Measurements from ENCODE around the gene MLPH. TPM values are rescaled to one million over a fixed set of nuclear protein-coding genes. Genes with fewer than 3 reads are reported as not detected.

MLPH gene
- polyA plus RNA-seq, 1 of the 3 experiments (the other 2 are of a cell fraction): 93.6 TPM

- Histone ChIP-seq H3K4me3 (ENCODE audit: low read depth in 2 of 2, low read length in 1 of 2) (no peak overlapping the region), H4K20me1 (ENCODE audit: insufficient read depth) (no peaks in the 10 kb centered on the region), H3K4me1 (ENCODE audit: control insufficient read depth in 1 of 2, insufficient read depth in 2 of 2, low read depth in 1 of 2, low read length in 1 of 2) (peaks cover 0 to 3% of the 10 kb centered on the region in 2 experiments; a peak in 1 of 4 replicates), H3K4me2 (no peak overlapping the region), H3F3A (replicated peaks; ENCODE audit: insufficient read depth) (no peaks in the 10 kb centered on the region), H3K9me3 (no peaks in the 10 kb centered on the region), H3K9me2 (no peaks in the 10 kb centered on the region), H3K36me3 (replicated peaks in 1 of 2; ENCODE audit: control insufficient read depth in 1 of 2, insufficient read depth in 2 of 2, low read length in 1 of 2) (no peaks in the 10 kb centered on the region), H3K27ac (ENCODE audit: low read depth in 2 of 2, low read length in 1 of 2) (no peak overlapping the region), H2AFZ (ENCODE audit: low read depth) (no peak overlapping the region), H3K9ac (no peak overlapping the region), H3K27me3 (ENCODE audit: insufficient read depth) (no peaks in the 10 kb centered on the region), H3K79me2 (ENCODE audit: insufficient read depth) (no peaks in the 10 kb centered on the region)
- CTCF ChIA-PET: interaction anchor here (0.9 to 5.1 kb wide), 4 partner anchors 9 to 659 kb away, joined by 3 to 31 read pairs (median 4); no protein-coding TSS in a partner anchor
- POLR2A ChIA-PET: no interaction called here
- TF ChIP-seq USF1 (IDR thresholded peaks at IDR 0.05; ENCODE audit: borderline replicate concordance, low read depth): no peak
- no peak for TF ChIP-seq FOXJ3 (CRISPR knock-in tag; IDR thresholded peaks at IDR 0.05)
- TF ChIP-seq POLR2AphosphoS5 (IDR thresholded peaks at IDR 0.05; ENCODE audit: low read depth, low read length): no peak
- no peak for TF ChIP-seq TCF12 (IDR thresholded peaks at IDR 0.05)
- TF ChIP-seq RCOR1 (IDR thresholded peaks at IDR 0.05; ENCODE audit: low read length): no peak
- TF ChIP-seq ZBTB33 (IDR thresholded peaks at IDR 0.05; ENCODE audit: borderline replicate concordance, low read depth): no peak
- no peak for TF ChIP-seq PBX3 (IDR thresholded peaks at IDR 0.05)
- TF ChIP-seq JUND (IDR thresholded peaks at IDR 0.05): no peak
- no peak for TF ChIP-seq EZH2phosphoT487 (IDR thresholded peaks at IDR 0.05; ENCODE audit: borderline replicate concordance, low read depth)
- TF ChIP-seq REST (IDR thresholded peaks at IDR 0.05; ENCODE audit: low read depth, low read length): no peak
- TF ChIP-seq TAF1 (IDR thresholded peaks at IDR 0.05; ENCODE audit: borderline replicate concordance, low read depth, low read length): no peak
- no peak for TF ChIP-seq CTCF (IDR thresholded peaks at IDR 0.05)
- no peak for TF ChIP-seq RXRA (IDR thresholded peaks at IDR 0.05; ENCODE audit: borderline replicate concordance, low read depth)
- no peak for TF ChIP-seq YY1 (IDR thresholded peaks at IDR 0.05; ENCODE audit: low read depth)
- DNase-seq: no peak
- 80% methylated on average over 15 of the region's 15 CpGs for WGBS (ENCODE audit: low lambda C conversion rate)
Measured at GRCh38 chr2:237603718-237604362, 116.8 kb downstream of the MLPH start.
